Spleen (tissue), 7 donors: Measurements from ENCODE around the gene SNAP29.

Experiments
- CTCF ChIP-seq, 11 experiments: fragments of 200-600 bp in 7 of 11; fragments of 450-650 bp in 4 of 11; sonication (generic) in 4 of 11; IDR thresholded peaks in 8 of 11; conservative IDR thresholded peaks in 3 of 11; 1 replicate in 7 of 11; 2 replicates in 4 of 11; pipeline versions ENCODE4 v1.4.0 to v1.8.0; 2016 to 2021; ENCODE audit warnings: antibody characterized with exemption in 11 of 11, inconsistent platforms in 4 of 11, mild to moderate bottlenecking in 1 of 11
- POLR2A ChIP-seq, 3 donors: fragments of 450-650 bp; IDR thresholded peaks; one replicate each; pipeline ENCODE4 v1.5.1; 2017; ENCODE audit warnings: antibody characterized with exemption in 3 of 3, mild to moderate bottlenecking in 1 of 3
- donor health status: DM: no; HTN: no; CAD: no; lungs with moderate emphysema.
- donor health status: DM: no; HTN: no; CAD: no.
- donor health status: DM: no; HTN: no; CAD: no.

GRCh38 chr22:20885017-20885556 lies 26.3 kb downstream of the SNAP29 start:
- TF ChIP-seq POLR2A (IDR thresholded peaks at IDR 0.05) (no peak), CTCF (IDR thresholded peaks at IDR 0.05 in 8 of 11, conservative IDR thresholded peaks at IDR 0.05 in 3 of 11) (no peak)
